Testis (tissue), 3 donors: ENCODE measurements around the gene SEPHS1. TPM values are rescaled to one million over a fixed set of nuclear protein-coding genes. Genes with fewer than 3 reads are reported as not detected.

Experiments
- DNase-seq: peaks from one replicate; pipeline ENCODE4 v3.0.0-alpha.2; 2019
- H3K27ac ChIP-seq, 2 donors: fragments of 200-600 bp; sonication (generic); one replicate each; pipeline ENCODE4 v1.5.1; 2019
- H3K27me3 ChIP-seq: fragments of 200-600 bp; sonication (generic); one replicate; pipeline ENCODE4 v1.5.1; 2019
- H3K36me3 ChIP-seq: fragments of 200-600 bp; sonication (generic); one replicate; pipeline ENCODE4 v1.5.1; 2017; ENCODE audit warnings: low read depth; ENCODE audit errors: missing control alignments
- H3K4me1 ChIP-seq: fragments of 200-600 bp; sonication (generic); one replicate; pipeline ENCODE4 v1.5.1; 2019
- H3K4me3 ChIP-seq, 2 donors: fragments of 200-600 bp; sonication (generic); one replicate each; pipeline ENCODE4 v1.5.1; 2017 to 2019
- H3K9me3 ChIP-seq: fragments of 200-600 bp; sonication (generic); one replicate; pipeline ENCODE4 v1.5.1; 2017
- CTCF ChIP-seq, 3 experiments: fragments of 450-650 bp in 2 of 3; fragments of 200-600 bp in 1 of 3; sonication (generic) in 1 of 3; IDR thresholded peaks; one replicate each; pipeline ENCODE4 v1.5.1; 2016 to 2019; ENCODE audit warnings: antibody characterized with exemption in 3 of 3, mild to moderate bottlenecking in 2 of 3, moderate library complexity in 1 of 3
- POLR2A ChIP-seq: fragments of 450-650 bp; IDR thresholded peaks from one replicate; pipeline ENCODE4 v1.6.1; 2017; ENCODE audit warnings: antibody characterized with exemption, mild to moderate bottlenecking, moderate library complexity
- WGBS, 2 donors: methylation state at CpG; one replicate each; pipeline ENCODE4 v1.1.5; 2018; 5-methylcytosine and 5-hydroxymethylcytosine counted together
- intact Hi-C: fragments of 100-400 bp; cut with DNase I; formaldehyde crosslinking; loops from one replicate; pipeline ENCODE4 v1.15.1; 2023; ENCODE audit warnings: low total_unique reads
- polyA plus RNA-seq: library from polyadenylated mRNA; stranded (reverse); fragments of 350-450 nt; fragmentation: Illumina TruSeq; extraction: RNeasy Lipid Tissue Mini Kit (QIAGEN cat#74804); gene quantifications from one replicate; pipeline ENCODE4 v1.2.3, GENCODE V29; 2014; ENCODE audit warnings: low read depth, low replicate concordance; ENCODE audit not compliant: insufficient read depth
- total RNA-seq, 2 donors: library from RNA; depleted of rRNA; stranded (reverse); fragments of >200 nt; gene quantifications; one replicate each; pipeline ENCODE4 v1.2.3, GENCODE V29; 2016

SEPHS1 gene
- total and polyA plus RNA-seq, 3 donors from 2014 or later: 31.1 to 48.3 (median 41.7) TPM

GRCh38 chr10:13347500-13348156, 465 bp downstream of the SEPHS1 start:
- Histone ChIP-seq H3K36me3 (no peaks in the 10 kb centered on the region), H3K27me3 (no peaks in the 10 kb centered on the region), H3K9me3 (no peaks in the 10 kb centered on the region), H3K4me3 (peak overlapping the region; percentile 87 to 90), H3K27ac (peak overlapping the region in 1 of 2 donors; percentile 97), H3K4me1 (peaks cover 22% of the 10 kb centered on the region)
- TF ChIP-seq CTCF (IDR thresholded peaks at IDR 0.05) (no peak), POLR2A (no peak)
- intact Hi-C loops: no loop called here
- WGBS, 2 donors: 0% methylated on average over 61 of the region's 109 CpGs; no CpG with 5 or more reads in 1 of the 2 donors
- DNase-seq: peak; percentile 81

GRCh38 chr10:13347043-13347499, 1.0 kb downstream of the SEPHS1 start:
- 0 to 1% methylated on average over 18 to 42 of the region's 47 CpGs for WGBS, 2 donors
- H3K9me3 ChIP-seq: no peaks in the 10 kb centered on the region
- TF ChIP-seq CTCF (IDR thresholded peaks at IDR 0.05) (no peak), POLR2A (no peak)
- peak overlapping the region; percentile 84 to 97 for H3K27ac ChIP-seq
- DNase-seq: no peak
- H3K4me1 ChIP-seq: peaks cover 22% of the 10 kb centered on the region
- intact Hi-C loops: no loop called here
- no peaks in the 10 kb centered on the region for H3K27me3 ChIP-seq
- H3K4me3 ChIP-seq: peak overlapping the region; percentile 67 to 90
- no peaks in the 10 kb centered on the region for H3K36me3 ChIP-seq

GRCh38 chr10:13346283-13347042, 1.6 kb downstream of the SEPHS1 start:
- WGBS, 2 donors: 2 to 7% methylated on average over 18 of the region's 18 CpGs
- H3K4me3 ChIP-seq: peak overlapping the region; percentile 67 to 90
- H3K9me3 ChIP-seq: no peaks in the 10 kb centered on the region
- H3K27me3 ChIP-seq: no peaks in the 10 kb centered on the region
- peak; percentile 53 for DNase-seq
- intact Hi-C loops: no loop called here
- H3K4me1 ChIP-seq: peaks cover 22% of the 10 kb centered on the region
- H3K27ac ChIP-seq: peak overlapping the region; percentile 84 to 97
- TF ChIP-seq POLR2A (no peak), CTCF (IDR thresholded peaks at IDR 0.05) (no peak)
- H3K36me3 ChIP-seq: no peaks in the 10 kb centered on the region

- WGBS, 2 donors: 82 to 86% methylated on average over 12 of the region's 12 CpGs
- Histone ChIP-seq H3K27ac (no peak overlapping the region), H3K4me1 (no peaks in the 10 kb centered on the region), H3K27me3 (no peaks in the 10 kb centered on the region), H3K9me3 (no peaks in the 10 kb centered on the region), H3K4me3 (no peak overlapping the region), H3K36me3 (no peaks in the 10 kb centered on the region)
- no peak for DNase-seq
- intact Hi-C loops: no loop called here
- TF ChIP-seq POLR2A (no peak), CTCF (IDR thresholded peaks at IDR 0.05) (no peak)
Measured at GRCh38 chr10:13340626-13341376, 7.3 kb downstream of the SEPHS1 start.
